Fibroblast of mammary gland (primary cell): Measurements from ENCODE around the gene SYT6.

ENCODE experiments used
- DNase-seq: peaks from one replicate; pipeline ENCODE4 v3.0.0-alpha.2; 2010; ENCODE audit warnings: low read depth
- H3K4me3 ChIP-seq: 2 replicates; pipeline ENCODE4 v1.5.1; 2011; ENCODE audit warnings: low read depth, mild to moderate bottlenecking, low read length, moderate library complexity; ENCODE audit not compliant: control insufficient read depth
- TF ChIP-seq, protein P1 (sequence below): conservative IDR thresholded peaks from 2 replicates; pipeline ENCODE4 v1.5.1; 2011; ENCODE audit warnings: low read depth, low read length, inconsistent platforms; ENCODE audit not compliant: control insufficient read depth, insufficient read depth

SYT6 gene

GRCh38 chr1:114134518-114134917 lies 19.2 kb downstream of the SYT6 start:
- TF ChIP-seq, protein P1, sequence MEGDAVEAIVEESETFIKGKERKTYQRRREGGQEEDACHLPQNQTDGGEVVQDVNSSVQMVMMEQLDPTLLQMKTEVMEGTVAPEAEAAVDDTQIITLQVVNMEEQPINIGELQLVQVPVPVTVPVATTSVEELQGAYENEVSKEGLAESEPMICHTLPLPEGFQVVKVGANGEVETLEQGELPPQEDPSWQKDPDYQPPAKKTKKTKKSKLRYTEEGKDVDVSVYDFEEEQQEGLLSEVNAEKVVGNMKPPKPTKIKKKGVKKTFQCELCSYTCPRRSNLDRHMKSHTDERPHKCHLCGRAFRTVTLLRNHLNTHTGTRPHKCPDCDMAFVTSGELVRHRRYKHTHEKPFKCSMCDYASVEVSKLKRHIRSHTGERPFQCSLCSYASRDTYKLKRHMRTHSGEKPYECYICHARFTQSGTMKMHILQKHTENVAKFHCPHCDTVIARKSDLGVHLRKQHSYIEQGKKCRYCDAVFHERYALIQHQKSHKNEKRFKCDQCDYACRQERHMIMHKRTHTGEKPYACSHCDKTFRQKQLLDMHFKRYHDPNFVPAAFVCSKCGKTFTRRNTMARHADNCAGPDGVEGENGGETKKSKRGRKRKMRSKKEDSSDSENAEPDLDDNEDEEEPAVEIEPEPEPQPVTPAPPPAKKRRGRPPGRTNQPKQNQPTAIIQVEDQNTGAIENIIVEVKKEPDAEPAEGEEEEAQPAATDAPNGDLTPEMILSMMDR: no peak
- DNase-seq: no peak
- H3K4me3 ChIP-seq: no peak overlapping the region

- H3K4me3 ChIP-seq: no peak overlapping the region
- TF ChIP-seq, protein P1: no peak
- DNase-seq: no peak
These were observed 20.5 kb downstream of the SYT6 start for GRCh38 chr1:114133129-114133528.

GRCh38 chr1:114131526-114132220 lies 22.0 kb downstream of the SYT6 start:
- TF ChIP-seq, protein P1: no peak
- DNase-seq: peak; percentile 15
- no peak overlapping the region for H3K4me3 ChIP-seq

- H3K4me3 ChIP-seq: no peak overlapping the region
- TF ChIP-seq, protein P1: no peak
- peak; percentile 16 for DNase-seq
These were observed 22.7 kb downstream of the SYT6 start for GRCh38 chr1:114130846-114131525.

DNA sequence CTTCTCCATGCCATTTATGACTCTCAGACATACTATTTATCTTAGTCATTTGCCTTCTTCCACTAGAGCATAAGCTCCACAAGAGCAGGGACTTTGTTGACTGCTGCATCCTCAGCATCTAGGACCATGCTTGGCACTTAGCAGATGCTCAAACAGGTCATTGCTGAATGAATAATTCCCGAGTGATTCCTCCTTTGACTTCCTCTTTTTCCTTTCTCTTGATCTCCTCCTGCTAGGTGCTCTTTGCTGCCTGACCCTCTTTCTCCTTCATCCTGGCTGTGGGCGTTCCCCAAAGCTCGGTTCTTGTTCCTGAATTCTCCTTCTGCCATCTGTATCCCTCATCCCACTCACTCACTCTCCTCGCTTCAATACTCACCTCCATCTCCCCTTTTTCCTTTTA lies 23.5 kb downstream of the SYT6 start:
- DNase-seq: no peak
- no peak overlapping the region for H3K4me3 ChIP-seq
- TF ChIP-seq, protein P1: no peak

GRCh38 chr1:114128293-114128692 lies 25.4 kb downstream of the SYT6 start:
- no peak for DNase-seq
- H3K4me3 ChIP-seq: no peak overlapping the region
- TF ChIP-seq, protein P1: no peak
